GM21529 (cell line): ENCODE data around the gene MGMT.

Experiments
- ATAC-seq: cut with Tn5 transposase; IDR thresholded peaks from one replicate; pipeline ENCODE4 v1.9.1; 2021; ENCODE audit not compliant: unreplicated experiment

Gene MGMT

GRCh38 chr10:129581827-129582411, 114.9 kb downstream of the MGMT start:
- no peak for ATAC-seq

DNA sequence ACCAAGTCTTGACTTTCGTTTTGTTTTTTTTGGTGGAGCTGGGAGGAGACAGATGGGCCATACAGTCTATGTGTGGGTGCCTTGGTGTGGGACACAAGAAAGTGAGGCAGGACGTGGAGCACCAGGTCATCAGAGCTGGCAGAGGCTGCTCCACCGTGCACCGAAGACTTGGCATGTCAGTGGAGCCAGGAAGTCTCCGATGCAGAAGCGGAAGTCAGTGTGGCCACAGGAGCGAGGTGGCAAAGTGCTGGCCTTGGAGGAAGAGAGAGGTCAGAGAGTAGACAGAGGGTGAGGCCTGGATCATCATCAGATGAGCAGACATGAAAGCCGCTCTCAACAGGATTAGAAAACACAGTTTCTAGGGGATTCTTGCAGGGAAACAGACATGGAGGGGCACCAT, 116.8 kb downstream of the MGMT start:
- no peak for ATAC-seq

DNA sequence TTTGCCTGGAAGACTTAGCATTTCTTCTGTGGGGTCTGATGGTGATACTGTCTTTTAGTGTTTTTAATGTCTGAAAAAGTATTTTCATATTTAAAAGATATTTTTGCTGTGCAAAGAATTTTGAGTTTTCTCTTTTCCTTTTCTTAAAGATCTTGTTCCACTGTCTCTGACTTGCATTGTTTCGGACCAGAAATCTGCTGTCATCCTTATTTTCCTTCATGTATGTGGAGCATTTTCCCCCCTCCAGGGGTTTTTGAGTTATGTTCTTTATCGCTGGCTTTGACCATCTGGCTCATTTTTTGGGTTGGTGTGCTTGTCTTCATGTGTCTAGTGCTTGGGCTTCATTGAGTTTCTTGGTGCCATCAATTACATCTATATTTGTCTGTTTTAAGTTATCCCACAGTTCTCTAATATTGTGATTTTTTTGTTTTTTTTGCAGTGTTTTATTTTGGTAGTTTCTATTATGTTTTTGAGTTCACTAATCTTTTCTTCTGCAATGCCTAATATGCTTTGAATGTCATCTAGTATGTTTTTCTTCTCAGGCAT, 119.9 kb downstream of the MGMT start:
- no peak for ATAC-seq

GRCh38 chr10:129589546-129589945, 122.5 kb downstream of the MGMT start:
- ATAC-seq: no peak

DNA sequence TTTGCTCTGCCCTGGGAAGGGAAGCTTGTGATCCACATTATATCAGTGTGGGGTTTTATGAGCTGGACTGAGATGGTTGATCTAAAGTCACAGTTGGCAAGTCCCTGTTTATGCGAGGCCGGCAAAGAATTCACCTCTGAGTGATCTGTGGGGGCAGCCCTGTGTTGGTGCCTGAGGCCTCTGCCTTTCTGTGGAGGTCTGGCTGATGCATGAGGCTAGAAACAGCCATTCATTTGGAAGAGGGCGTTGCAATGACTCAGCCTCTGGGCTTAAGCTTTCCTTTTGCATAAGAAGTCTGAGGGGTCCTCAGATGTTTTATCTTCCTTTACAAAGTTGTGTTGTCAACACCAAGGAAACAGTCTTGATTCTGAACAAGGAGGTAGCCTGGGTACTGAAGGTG, 126.9 kb downstream of the MGMT start:
- no peak for ATAC-seq

GRCh38 chr10:129594811-129595210, 127.8 kb downstream of the MGMT start:
- ATAC-seq: no peak

- ATAC-seq: no peak
These were observed 131.4 kb downstream of the MGMT start for GRCh38 chr10:129598413-129598812.

- ATAC-seq: no peak
These were observed 132.1 kb downstream of the MGMT start for GRCh38 chr10:129599160-129599559.

DNA sequence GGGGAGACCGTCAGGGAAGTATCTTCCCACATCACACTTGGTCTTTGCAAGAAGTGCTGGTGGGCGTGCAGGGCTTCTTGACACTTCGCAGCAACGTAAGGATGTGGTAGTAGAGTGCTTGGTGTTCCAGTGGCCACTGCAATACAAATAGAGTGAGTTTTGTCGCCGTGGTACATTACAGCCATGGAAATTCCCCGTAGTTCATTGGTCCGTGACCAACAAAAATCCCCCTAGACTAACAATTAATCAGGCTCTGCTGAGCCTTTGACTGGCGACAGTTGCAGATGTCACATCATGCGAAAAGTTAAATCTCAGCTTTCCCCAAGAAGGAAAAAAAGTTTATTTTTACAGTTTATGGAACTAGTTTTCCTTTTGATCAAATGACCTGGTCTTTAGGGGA, 134.7 kb downstream of the MGMT start:
- ATAC-seq: peak; percentile 39

DNA sequence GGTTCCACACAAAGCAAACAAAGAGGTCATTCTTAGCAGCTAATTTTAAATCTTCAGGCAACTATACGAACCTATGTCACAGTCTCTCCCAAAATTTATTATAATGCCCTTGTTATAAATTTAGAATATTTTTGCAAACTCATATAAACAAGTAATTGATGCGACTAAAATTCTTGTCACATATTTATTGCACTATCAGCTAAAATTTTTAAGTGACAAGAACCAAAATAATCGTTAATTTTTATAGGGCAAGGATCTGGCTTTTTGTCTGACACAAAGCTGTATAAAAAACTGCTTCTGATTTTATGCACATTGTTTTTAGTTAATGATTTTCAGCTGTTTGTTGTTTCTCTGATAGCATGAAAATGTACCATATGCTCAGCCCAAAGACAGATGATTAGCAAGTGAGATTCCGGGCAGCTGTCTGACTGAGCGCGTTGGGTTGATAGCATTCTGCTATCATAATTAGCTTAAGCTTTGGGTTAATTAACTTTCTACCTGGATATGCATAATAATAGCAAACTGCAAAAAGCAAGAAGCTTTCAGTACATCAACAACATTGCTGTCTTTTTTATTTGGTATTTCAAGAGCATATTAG, 136.0 kb downstream of the MGMT start:
- no peak for ATAC-seq

GRCh38 chr10:129604333-129605032, 137.4 kb downstream of the MGMT start:
- ATAC-seq: peak; percentile 42

DNA sequence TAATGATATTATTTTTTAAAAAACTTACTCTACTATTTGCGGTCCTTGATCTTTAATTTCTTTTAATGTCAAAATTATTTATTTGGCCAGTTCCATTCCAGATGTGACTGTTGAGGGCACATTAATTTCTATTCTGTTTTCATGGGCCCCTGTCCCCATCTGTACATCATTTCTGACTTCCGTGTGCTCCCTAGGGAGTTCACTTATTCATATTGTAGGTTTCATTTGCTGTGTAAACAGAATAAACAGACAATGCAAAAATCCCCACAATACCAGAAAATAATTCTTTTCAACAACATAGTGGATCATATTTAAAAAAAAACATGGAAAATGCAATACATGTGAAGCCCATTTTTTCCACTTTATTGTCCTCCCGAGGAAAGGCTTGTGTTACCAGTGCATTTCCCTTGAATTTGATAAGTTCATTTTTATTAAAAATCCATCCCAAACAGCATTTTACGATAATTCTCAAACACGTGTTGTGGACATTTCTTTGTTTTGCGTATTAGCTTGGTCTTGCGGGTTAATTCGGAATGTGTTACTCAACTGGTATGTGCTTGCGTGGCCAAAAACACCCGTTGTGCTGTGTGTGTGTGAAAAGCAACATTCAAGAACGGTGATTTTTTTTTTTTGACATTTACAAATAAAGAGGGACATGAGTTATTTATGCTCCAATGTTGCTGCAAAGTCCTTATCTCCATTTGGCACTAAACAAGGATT, 138.4 kb downstream of the MGMT start:
- ATAC-seq: peak; percentile 38

- ATAC-seq: peak; percentile 62
These were observed 139.0 kb downstream of the MGMT start for GRCh38 chr10:129605986-129606518.

DNA sequence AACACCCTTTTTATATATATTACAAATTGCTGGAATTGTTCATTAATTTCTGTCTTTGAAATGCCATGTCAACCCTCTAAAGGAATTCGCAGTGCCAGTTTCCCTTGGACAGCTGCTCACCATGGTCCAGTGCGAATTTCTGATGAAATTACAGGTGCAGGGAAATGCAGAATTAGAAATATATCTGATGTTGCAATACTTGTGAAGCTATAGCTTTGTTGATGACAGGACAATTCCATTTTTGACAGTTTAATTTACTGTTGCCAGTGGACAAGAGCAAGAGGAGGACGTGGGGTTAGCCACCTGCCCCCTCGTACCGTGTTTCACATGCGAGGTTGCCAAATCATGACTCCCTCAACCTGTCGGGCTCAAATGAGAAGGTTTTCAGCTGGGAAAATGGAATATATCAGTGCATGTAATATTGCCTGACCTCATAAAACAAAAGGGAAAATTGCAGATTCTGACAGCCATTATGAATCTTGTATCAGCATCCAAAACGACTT, 140.6 kb downstream of the MGMT start:
- no peak for ATAC-seq

- ATAC-seq: no peak
These were observed 141.6 kb downstream of the MGMT start for GRCh38 chr10:129608653-129609052.

GRCh38 chr10:129609551-129609950, 142.5 kb downstream of the MGMT start:
- no peak for ATAC-seq

DNA sequence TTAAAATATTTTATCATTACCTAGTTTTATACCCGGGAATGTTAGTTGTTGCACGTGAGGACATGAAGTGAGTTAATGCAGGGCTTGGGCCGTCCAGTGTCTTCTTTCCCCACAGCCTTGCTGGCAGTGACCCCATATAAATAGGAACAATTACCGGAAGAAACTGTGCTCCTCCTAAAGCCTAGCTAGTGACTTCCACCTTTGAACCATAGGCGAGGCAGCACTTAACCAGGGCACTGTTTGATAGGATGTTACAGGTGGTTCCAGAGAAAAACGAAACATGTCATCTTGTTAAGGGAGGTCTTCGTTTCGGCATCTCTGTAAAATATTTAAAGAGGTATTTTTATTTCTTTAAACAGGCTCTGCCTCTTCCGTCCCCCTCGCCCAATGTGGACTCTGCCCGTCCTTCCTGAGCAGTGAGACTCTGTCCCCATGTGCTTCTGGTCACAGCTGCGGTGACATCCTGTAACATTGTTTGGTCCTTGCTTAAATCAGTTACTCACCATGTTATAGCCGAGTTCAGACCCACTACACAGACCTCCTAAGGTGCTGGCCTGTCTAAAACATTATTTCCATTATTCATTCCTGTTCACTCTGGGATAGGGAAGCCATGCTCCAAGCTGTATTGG, 145.6 kb downstream of the MGMT start:
- no peak for ATAC-seq

DNA sequence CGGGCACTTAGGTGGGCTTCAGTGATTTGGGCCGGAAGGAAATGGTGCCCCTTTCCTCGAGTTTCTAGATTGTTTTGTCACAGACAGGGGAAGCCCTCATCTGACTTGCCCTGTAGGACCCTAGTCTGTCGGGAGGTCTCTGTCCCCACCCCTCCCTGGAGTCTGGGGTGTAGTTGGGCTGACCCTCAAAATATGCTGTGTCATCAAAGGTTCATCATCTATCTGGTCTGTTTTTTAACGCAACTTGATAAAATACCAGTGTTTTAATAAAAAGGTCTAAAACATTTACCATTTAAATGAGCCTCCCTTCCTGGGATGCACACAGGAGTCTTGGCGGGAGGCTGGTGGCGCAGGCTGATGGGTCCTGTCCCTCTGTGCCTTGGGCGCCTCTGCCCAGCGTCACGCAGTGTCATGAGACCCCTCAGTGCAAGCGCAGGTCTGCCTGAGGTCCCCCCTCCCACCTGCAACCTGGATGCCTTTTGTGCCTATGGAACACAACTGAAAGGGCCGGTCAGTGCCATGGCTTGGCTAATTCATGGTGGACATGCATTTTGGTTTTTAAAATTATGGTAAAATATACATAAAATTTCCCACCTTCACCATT, 146.4 kb downstream of the MGMT start:
- no peak for ATAC-seq

GRCh38 chr10:129614341-129614740, 147.3 kb downstream of the MGMT start:
- ATAC-seq: no peak

- no peak for ATAC-seq
These were observed 148.3 kb downstream of the MGMT start for GRCh38 chr10:129615381-129615780.
